Kasumi-1 (cell line): ENCODE data around the gene PPM1F.
"Not testable (repeated sequence)": the region's sequence is repeated elsewhere in the genome, so short reads cannot be mapped to it uniquely, and the experiment has no call there.

Source experiments
- DNase-seq, 2 experiments: peaks; one replicate each; lab custom pipeline; 2025; lab: John Stamatoyannopoulos, UW

PPM1F gene

DNA sequence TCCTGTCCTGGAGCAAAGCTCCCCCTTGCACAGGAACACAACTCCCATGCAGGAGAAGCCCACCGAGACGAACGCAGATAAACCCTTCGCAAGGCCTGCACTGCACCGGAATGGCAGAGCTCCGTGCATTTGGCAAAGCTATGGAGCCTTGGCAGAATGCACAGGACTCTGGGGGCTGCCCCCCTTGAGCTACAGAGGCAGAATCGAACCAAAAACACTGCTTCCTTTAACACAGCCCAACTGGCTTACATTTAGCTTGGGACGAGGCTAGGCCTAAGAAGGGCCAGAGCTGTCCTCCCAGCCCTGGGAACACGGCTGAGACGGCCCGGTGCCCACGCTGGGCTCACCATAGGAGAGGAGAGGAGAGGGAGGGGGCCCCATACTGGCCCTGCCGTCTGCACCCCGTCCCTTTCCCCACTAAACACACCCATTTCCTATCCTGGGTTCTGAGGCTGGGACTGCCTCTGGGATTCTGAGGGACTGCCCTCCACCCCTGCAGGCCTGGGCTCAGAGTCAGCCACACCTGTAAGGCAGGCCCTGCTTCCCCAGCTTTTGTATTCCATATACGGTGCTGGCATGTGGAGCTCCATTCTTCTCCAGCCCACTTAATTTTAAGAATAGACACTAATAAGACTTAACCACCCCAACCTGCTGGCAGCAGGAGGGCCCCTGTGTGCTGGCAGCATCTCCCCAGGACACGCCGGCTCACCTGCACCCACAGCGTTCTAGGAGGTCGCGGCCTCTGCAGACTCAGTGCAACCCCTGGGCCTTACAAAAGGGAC lies 32.9 kb downstream of the PPM1F start:
- no peak for DNase-seq

DNA sequence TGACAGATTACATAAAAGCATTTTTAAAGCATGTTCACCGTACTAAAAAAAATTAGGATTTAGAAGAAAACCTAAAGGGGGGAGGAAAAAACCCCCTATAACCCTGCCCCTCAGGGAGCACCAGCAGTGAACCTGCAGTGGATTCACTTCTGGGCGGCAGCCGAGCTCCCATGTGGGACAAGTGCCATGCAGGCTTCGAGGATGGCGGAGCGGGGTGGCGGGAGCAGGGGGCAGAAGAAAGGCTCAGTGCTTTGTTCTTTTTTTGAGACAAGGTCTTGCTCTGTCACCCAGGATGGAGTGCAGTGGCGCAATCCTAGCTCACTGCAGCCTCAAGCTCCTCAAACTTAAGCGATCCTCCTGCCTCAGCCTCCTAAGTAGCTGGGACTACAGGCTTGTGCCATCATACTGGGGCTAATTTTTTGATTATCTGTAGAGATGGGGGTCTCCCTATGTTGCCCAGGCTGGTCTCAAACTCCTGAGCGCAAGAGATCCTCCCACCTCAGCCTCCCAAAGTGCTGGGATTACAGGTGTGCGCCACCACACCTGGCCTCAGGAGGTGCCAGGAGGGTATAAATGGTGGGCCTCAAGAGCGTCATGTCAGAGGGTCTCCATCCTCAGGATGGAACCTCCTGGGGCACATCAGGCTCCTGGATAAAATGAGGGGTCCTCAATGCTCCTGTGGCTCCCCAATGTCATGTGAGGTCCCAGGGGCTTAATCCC lies 34.0 kb downstream of the PPM1F start:
- DNase-seq, result no peak

DNA sequence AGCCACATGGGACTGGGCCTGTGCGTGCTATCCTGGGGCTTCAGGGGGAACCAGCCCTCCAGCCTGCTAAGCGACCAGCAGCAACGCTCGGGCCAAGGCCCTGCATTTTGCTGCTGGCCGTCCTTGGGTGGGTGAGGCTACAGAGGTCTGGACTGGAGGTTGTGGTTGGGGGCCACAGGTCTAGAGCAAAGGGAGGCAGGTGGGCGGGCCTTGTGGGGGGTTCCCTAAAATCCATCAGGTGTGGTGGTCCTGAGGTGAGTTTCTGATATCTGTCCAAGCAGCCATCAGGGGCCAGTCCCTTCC lies 34.7 kb downstream of the PPM1F start:
- DNase-seq, result no peak

DNA sequence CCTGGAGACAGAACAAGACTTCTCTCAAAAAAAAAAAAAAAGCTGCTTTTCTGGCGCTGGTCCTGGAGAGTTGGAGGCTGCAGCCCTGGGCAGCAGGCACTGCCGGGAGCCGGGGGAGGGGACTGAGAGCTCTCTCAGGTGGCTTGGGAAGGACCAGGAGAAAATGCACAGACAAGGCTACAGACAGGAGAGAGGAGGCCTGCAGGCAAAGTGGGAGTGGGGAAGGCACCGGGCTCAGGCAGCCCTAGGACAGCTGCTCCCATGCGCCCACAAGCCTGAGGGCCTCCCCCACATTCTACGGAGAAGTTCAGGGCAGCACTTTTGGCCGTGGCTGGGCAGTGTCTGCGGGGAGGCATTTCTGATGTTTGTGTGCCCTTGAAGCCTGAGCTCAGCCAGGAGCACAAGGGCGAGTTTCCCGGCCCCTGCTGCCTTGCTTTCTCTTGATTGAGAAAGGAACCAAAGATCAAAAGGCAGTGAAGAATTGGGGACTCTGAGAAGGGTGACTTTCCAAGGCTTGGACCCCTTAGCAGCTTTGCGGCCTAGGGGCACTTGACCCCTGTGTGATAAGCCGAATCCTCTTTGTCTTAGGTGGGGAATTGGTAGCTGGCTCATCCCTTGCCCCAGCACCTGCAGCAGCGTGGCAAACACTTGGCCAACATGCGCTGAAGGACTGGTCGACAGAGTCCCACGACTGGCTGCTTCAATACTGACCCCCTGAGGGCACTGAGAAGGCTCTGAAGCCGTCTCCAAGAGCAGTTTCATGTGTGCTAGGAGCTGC lies 35.3 kb downstream of the PPM1F start:
- no peak for DNase-seq

DNA sequence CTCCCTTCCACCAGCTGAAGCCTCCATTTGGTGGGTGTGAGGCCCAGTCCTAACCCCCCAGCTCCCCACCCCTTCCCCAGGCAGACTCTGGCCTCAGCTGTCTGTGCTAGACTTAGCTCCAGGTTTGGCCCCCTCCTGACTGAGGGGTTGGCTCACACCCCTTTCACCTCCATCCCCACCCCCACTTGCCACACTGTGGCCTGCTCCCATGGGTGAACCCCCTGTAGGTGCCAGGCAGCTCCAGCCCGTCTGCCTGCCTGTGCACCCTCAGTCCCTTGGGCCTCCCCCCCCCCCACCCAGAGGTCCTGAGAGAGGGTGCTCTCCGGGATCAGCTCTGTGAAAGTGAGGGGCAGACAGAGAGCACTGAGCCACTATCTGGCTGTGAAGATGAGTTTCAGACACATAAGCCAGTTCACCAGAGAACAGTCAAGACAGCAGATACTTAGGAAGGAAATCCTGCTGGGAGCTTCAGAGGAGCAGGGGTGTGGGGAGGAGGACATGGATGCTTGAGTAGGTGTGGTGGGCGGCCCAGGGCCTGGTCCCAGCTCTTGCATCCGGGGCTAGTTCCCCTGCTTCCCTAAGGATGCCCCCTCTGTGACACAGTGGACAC lies 36.2 kb downstream of the PPM1F start:
- no peak for DNase-seq

DNA sequence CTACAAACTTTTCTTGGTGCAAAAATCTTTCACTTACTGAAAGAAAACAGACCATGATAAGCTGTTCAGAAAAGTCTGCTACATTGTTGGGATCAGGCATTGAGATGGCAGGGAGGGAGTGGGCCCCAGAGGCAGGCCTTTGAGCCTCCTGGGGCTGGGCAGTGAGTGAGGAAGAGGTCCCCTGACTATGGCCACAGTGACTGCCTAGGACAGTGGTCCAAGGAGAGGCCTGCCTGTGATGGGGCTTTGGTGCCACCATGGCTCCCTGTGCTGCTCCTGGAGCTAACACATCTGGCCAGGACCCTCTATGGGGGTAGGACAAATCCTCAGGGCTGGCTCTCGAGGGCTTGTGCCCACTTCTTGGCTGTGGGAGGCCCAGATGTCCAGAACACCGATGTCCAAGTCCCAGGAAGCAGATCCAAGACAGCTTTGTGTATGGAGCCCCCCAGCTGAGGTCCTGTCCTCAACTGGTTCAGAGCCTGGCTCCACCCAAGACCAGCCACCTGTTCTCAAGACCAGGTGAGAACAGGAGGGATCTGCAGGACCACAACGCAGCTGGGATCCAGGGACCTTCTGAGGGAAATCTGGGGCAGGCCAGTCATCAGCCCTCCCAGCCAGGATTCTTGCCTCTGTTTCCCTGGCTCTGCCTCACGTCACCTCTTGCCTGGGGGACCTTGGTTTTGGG lies 36.9 kb downstream of the PPM1F start:
- no peak for DNase-seq

DNA sequence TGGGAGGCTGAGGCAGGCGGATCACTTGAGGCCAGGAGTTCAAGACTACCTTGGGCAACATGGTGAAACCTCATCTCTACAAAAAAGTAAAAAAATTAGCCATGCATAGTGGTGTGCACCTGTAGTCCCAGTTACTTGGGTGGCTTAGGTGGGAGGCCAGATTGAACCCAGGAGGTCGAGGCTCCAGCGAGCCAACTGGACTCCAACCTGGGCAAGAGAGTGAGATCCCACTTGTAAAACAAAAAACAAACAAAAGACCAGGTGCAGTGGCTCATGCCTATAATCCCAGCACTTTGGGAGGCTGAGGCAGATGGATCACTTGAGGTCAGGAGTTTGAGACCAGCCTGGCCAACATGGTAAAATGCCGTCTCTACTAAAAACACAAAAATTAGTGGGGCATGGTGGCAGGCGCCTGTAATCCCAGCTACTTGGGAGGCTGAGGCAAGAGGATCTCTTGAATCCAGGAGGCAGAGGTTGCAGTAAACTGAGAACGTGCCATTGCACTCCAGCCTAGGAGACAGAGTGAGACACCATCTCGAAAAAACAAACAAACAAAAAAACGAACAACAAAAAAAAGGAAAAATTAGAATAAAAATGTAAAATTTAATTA lies 38.5 kb downstream of the PPM1F start:
- not testable (repeated sequence) for DNase-seq

DNA sequence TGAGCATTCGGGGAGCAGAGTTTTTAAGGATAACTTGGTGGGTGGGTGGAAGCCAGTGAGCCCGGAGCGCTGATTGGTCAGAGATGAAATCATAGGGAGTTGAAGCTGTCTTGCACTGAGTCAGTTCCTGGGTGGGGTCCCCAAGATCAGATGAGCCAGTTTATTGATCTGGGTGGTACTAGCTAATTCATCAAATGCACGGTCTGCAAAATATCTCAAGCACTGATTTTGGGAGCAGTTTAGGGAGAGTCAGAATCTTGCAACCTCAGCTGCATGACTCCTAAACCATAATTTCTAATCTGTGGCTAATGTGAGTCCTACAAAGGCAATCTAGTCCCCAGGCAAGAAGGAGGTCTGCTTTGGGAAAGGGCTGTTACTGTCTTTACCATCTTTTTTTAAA lies 42.3 kb downstream of the PPM1F start:
- DNase-seq, result not testable (repeated sequence)

DNA sequence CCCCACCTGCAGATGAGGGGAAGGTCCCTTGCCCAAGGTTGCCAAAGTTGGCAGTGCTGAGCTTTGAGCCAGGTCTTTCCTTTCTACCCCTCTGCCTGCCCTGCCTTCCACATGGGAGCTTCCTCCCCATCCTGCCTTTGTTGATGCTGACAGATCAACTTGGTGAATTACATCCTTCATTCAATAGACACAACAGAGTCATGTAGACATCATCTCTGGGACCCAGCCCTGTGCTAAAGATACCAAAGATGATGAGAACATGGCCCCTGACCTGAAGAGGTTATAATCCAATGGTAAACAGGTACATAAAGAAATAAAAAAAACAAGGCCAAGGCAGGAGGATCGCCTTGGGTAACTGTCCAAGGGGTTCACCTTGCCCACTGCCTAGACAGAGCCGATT lies 42.8 kb downstream of the PPM1F start:
- DNase-seq, result no peak

DNA sequence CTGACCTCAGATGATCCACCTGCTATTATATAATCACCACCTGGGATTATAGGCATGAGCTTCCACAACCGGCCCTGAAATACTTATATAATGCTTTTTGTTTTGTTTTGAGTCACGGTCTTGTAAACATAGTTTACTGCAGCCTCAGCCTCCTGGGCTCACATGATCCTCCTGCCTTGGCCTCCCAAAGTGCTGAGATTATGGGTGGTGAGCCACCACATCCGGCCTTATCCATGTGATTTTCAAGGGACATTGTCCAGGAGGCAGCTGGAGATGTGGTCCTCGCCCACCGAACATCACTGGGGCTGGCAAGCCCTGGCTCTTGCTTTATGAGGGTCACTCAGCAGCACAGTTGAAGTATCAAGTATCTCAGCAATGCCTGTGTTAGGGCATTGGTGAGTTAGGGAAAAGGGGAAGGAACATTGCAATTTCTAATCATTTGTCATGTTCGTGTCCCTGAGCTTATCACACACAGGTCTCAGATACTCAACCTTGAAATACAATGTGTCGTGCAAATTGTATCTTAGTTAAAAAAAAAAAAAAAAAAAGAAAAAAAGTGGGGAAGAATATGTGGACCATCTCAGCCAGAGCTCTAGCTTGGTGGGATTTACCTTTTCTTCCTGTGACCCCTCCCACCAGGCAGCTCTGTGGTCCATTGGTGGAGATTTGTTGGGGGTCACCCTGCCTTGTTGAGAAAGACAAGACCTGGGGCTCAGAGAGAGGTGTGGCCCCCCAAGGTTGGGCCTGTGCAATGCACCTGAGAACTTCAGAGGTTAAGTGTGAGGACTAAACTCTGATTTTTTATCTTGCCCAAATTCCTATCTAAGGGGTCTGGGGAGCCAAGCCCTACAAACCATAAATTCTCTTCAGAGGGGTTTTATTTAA lies 44.8 kb downstream of the PPM1F start:
- DNase-seq, result no peak

DNA sequence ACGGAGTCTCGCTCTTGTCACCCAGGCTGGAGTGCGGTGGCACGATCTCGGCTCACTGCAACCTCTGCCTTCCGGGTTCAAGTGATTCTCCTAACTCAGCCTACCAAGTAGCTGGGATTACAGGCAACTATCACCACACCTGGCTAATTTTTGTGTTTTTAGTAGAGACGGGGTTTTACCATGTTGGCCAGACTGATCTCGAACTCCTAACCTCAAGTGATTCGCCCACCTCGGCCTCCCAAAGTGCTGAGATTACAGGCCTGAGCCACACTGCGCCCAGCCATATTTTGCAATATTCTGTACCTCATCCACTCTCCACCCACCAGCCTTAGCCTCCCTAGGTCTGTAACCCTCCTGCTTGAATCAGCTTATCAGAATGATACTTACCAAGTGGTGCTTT lies 47.4 kb downstream of the PPM1F start:
- DNase-seq, result not testable (repeated sequence)

DNA sequence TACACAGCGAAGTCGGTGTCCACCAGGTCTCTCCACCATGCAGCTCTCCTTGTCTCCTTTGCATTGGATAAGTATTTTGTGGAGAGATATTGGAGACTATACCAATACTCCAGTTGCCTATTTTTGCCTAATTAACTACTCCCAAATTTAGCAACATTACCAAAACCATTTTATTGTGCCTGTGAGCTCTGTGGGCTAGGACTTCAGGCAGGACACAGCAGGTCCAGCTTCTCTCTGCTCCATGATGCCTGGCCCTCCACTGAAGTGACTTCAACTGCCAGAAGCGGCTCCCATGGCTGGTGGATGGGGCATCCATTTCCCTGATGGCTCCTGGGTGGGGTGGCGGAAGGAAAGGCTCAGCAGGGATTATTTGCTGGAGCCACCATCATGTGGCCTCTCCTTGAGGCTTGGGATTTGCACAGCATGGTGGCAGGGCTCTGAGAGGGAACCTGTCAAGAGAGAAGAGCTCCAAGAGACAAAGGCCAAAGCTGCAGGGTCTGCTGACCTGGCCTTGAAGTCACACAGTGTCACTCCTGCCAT lies 48.3 kb downstream of the PPM1F start:
- no peak for DNase-seq

DNA sequence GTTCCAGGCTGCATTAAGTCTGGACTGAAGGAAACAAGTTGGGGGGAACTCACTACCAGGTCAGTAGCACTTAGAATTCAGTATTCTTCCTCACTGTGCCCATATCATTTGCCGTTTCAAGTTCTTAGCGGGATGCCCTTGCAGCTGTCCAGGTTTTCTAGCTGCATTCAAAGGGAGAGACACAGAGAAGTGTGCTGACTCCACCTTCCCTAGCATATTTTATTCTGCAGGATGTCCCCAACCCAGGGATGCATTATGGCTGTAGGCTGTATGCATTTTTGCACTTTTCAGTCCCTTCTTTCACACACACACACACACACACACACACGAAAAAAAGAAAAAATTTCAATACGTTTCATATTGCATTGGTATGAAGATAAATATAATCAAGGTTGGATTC lies 49.4 kb downstream of the PPM1F start:
- DNase-seq, result no peak

DNA sequence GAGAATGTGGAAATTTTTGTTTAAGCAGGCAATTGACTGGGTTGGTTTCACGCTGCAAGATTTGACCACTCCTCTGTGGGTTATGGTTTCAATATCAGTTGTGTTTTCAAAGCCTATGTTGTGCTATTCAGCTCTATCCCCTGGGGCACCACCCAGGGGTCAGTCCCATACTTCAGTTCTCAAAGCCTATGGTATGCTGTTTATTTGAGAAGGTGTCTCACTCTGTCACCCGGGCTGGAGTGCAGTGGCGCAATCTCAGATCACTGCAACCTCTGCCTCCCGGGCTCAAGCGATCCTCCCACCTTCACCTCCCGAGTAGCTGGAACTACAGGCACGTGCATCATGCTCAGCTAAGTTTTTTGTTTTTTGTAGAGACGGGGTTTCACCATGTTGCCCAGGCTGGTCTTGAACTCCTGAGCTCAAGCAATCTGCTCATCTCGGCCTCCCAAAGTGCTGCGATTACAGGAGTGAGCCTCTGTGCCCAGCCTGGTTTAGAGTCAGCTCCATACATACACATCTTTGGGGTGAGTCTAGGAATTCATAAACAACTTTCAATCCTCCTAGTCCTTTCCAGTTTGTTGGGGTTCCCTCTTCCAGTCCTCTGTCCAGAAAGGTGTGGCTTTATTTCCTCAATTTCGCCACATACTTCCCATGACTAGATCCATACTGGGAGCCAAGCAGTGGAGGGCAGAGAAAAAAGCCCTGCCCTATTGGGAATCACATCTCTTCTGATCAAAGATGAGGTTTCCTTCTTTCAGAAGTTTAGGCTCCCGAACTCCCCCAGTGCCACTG lies 50.2 kb downstream of the PPM1F start:
- DNase-seq, result no peak

DNA sequence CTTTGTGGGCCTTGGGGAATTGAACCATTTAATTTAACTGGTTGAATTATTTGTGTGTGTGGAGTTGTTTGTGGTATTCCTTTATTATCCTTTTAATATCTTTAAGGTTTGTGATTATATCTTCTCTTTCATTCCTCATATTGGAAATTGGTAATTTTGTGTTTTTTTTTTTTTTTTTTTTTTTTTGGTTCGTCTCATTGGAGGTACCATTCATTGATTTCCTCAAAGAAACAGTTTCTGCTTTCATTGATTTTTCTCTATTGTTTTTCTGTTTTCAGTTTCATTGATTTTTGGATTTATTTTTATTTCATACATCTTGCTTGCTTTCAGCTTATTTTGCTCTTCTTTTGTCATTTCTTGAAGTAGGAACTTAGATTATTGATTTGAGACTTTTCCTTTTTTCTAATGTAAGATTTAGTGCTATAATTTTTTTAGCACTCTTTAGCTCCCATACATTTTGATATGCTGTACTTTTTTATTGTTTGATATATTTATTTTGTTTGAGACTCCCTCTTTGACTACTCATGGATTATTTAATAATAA lies 54.2 kb downstream of the PPM1F start:
- no peak for DNase-seq

DNA sequence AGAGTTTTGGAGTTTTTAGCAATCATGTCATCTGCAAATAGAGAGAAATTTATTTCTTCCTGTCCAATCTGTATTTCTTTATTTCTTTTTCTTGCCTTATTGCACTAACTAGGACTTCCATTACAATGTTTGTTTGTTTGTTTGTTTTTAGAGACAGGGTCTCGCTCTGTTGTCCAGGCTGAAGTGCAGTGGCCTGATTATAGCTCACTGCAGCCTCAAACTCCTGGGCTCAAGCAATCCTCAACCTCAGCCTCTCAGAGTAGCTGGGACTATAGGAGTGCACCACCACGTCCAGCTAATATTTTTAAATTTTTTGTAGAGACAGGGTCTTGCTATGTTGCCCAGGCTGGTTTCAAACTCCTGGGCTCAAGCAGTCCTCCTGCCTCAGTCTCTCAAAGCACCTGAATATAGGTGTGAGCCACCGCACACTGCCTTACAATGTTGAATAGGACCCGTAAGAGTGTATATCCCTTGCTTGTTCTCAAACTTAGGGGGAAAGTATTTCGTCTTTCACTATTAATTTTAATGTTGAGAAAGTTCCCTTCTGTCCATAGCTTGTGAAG lies 55.6 kb downstream of the PPM1F start:
- DNase-seq, result no peak

DNA sequence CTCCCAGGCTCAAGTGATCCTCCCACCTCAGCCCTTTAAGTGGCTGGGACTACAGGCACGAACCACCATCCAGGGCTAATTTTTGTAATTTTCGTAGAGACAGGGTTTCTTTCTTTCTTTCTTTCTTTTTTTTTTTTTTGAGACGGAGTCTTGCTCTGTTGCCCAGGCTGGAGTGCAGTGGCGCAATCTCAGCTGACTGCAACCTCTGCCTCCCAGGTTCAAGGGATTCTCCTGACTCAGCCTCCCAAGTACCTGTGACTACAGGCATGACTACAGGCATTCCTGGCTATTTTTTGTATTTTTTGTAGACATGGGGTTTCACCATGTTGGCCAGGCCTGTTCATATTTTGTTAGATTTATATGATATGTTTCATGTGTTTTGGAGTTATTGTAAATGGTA lies 56.4 kb downstream of the PPM1F start:
- not testable (repeated sequence) for DNase-seq

DNA sequence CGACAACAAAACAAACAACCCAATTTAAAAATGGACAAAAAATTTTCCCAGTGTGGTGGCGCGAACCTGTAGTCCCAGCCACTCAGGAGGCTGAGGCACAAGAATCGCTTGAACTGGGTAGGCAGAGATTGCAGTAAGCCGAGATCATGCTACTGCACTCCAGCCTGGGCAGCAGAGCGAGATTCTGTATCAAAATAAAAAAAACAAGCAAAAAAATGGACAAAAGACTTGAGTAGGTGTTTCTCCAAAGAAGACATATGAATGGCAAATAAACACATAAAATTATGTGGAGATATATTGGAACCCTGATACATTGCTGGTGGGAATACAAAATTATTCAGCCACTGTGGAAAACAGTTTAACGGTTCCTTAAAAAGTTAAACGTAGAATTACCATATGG lies 57.8 kb downstream of the PPM1F start:
- DNase-seq, result no peak
